Thyroid gland (tissue), 4 donors: ENCODE data around the gene MNT.

Source experiments
- POLR2A ChIP-seq, 2 donors: fragments of 450-650 bp; IDR thresholded peaks; one replicate each; pipeline ENCODE4 v1.6.1; 2017; ENCODE audit warnings: antibody characterized with exemption in 2 of 2, mild to moderate bottlenecking in 2 of 2, moderate library complexity in 1 of 2
- TF ChIP-seq, protein P1 (sequence below), 6 experiments: fragments of 200-600 bp in 3 of 6; fragments of 450-650 bp in 3 of 6; sonication (generic) in 3 of 6; IDR thresholded peaks; one replicate each; pipeline ENCODE4 v1.5.1; 2016 to 2019; ENCODE audit warnings: antibody characterized with exemption in 6 of 6, mild to moderate bottlenecking in 2 of 6, inconsistent platforms in 1 of 6, moderate library complexity in 1 of 6

- TF ChIP-seq, protein P1, sequence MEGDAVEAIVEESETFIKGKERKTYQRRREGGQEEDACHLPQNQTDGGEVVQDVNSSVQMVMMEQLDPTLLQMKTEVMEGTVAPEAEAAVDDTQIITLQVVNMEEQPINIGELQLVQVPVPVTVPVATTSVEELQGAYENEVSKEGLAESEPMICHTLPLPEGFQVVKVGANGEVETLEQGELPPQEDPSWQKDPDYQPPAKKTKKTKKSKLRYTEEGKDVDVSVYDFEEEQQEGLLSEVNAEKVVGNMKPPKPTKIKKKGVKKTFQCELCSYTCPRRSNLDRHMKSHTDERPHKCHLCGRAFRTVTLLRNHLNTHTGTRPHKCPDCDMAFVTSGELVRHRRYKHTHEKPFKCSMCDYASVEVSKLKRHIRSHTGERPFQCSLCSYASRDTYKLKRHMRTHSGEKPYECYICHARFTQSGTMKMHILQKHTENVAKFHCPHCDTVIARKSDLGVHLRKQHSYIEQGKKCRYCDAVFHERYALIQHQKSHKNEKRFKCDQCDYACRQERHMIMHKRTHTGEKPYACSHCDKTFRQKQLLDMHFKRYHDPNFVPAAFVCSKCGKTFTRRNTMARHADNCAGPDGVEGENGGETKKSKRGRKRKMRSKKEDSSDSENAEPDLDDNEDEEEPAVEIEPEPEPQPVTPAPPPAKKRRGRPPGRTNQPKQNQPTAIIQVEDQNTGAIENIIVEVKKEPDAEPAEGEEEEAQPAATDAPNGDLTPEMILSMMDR (IDR thresholded peaks at IDR 0.05): no peak
- TF ChIP-seq POLR2A (IDR thresholded peaks at IDR 0.05): no peak
Measured at GRCh38 chr17:2444382-2444781, 43.5 kb upstream of the MNT start.
